Measurements from ENCODE around the gene CAMK1D.

The CAMK1D gene

GRCh38 chr10:12796401-12797160 is 447.2 kb downstream of the CAMK1D start:
- Histone ChIP-seq H3K27me3 (replicated peaks; ENCODE audit: control insufficient read depth, insufficient read depth, low read length, poor library complexity, severe bottlenecking) (no peaks in the 10 kb centered on the region), H3K27ac (ENCODE audit: insufficient read depth, low read length, poor library complexity, severe bottlenecking) (no peak overlapping the region), H3K4me1 (ENCODE audit: control insufficient read depth, insufficient read depth, low read length, poor library complexity, severe bottlenecking) (no peaks in the 10 kb centered on the region), H3K36me3 (ENCODE audit: control insufficient read depth, insufficient read depth, low read length) (peaks cover 5% of the 10 kb centered on the region), H3K4me3 (ENCODE audit: insufficient read depth, low read depth, low read length, poor library complexity, severe bottlenecking) (no peak overlapping the region), H3K9me3 (ENCODE audit: control insufficient read depth, low read length) (no peaks in the 10 kb centered on the region)
- DNase-seq: no peak

- H3K9me3 ChIP-seq (ENCODE audit: control insufficient read depth, low read length): no peaks in the 10 kb centered on the region
- no peaks in the 10 kb centered on the region for H3K27me3 ChIP-seq (replicated peaks; ENCODE audit: control insufficient read depth, insufficient read depth, low read length, poor library complexity, severe bottlenecking)
- peaks cover 5% of the 10 kb centered on the region for H3K36me3 ChIP-seq (ENCODE audit: control insufficient read depth, insufficient read depth, low read length)
- DNase-seq: no peak
- no peak overlapping the region for H3K4me3 ChIP-seq (ENCODE audit: insufficient read depth, low read depth, low read length, poor library complexity, severe bottlenecking)
- no peaks in the 10 kb centered on the region for H3K4me1 ChIP-seq (ENCODE audit: control insufficient read depth, insufficient read depth, low read length, poor library complexity, severe bottlenecking)
- no peak overlapping the region for H3K27ac ChIP-seq (ENCODE audit: insufficient read depth, low read length, poor library complexity, severe bottlenecking)
These were observed 448.3 kb downstream of the CAMK1D start for GRCh38 chr10:12797471-12798262.

- no peaks in the 10 kb centered on the region for H3K4me1 ChIP-seq (ENCODE audit: control insufficient read depth, insufficient read depth, low read length, poor library complexity, severe bottlenecking)
- H3K27me3 ChIP-seq (replicated peaks; ENCODE audit: control insufficient read depth, insufficient read depth, low read length, poor library complexity, severe bottlenecking): no peaks in the 10 kb centered on the region
- DNase-seq: no peak
- no peak overlapping the region for H3K4me3 ChIP-seq (ENCODE audit: insufficient read depth, low read depth, low read length, poor library complexity, severe bottlenecking)
- H3K27ac ChIP-seq (ENCODE audit: insufficient read depth, low read length, poor library complexity, severe bottlenecking): no peak overlapping the region
- no peaks in the 10 kb centered on the region for H3K9me3 ChIP-seq (ENCODE audit: control insufficient read depth, low read length)
- peaks cover 5% of the 10 kb centered on the region for H3K36me3 ChIP-seq (ENCODE audit: control insufficient read depth, insufficient read depth, low read length)
These were observed 449.8 kb downstream of the CAMK1D start for GRCh38 chr10:12799144-12799543.

GRCh38 chr10:12799714-12800113 is 450.4 kb downstream of the CAMK1D start:
- no peak for DNase-seq
- H3K4me1 ChIP-seq (ENCODE audit: control insufficient read depth, insufficient read depth, low read length, poor library complexity, severe bottlenecking): no peaks in the 10 kb centered on the region
- no peak overlapping the region for H3K4me3 ChIP-seq (ENCODE audit: insufficient read depth, low read depth, low read length, poor library complexity, severe bottlenecking)
- peaks cover 3% of the 10 kb centered on the region for H3K36me3 ChIP-seq (ENCODE audit: control insufficient read depth, insufficient read depth, low read length)
- no peaks in the 10 kb centered on the region for H3K27me3 ChIP-seq (replicated peaks; ENCODE audit: control insufficient read depth, insufficient read depth, low read length, poor library complexity, severe bottlenecking)
- no peaks in the 10 kb centered on the region for H3K9me3 ChIP-seq (ENCODE audit: control insufficient read depth, low read length)
- H3K27ac ChIP-seq (ENCODE audit: insufficient read depth, low read length, poor library complexity, severe bottlenecking): no peak overlapping the region

- H3K4me3 ChIP-seq (ENCODE audit: insufficient read depth, low read depth, low read length, poor library complexity, severe bottlenecking): no peak overlapping the region
- no peaks in the 10 kb centered on the region for H3K27me3 ChIP-seq (replicated peaks; ENCODE audit: control insufficient read depth, insufficient read depth, low read length, poor library complexity, severe bottlenecking)
- H3K9me3 ChIP-seq (ENCODE audit: control insufficient read depth, low read length): no peaks in the 10 kb centered on the region
- H3K27ac ChIP-seq (ENCODE audit: insufficient read depth, low read length, poor library complexity, severe bottlenecking): no peak overlapping the region
- no peak for DNase-seq
- H3K4me1 ChIP-seq (ENCODE audit: control insufficient read depth, insufficient read depth, low read length, poor library complexity, severe bottlenecking): no peaks in the 10 kb centered on the region
- H3K36me3 ChIP-seq (ENCODE audit: control insufficient read depth, insufficient read depth, low read length): no peaks in the 10 kb centered on the region
These were observed 451.0 kb downstream of the CAMK1D start for GRCh38 chr10:12800302-12800701.

GRCh38 chr10:12801214-12802087 is 452.1 kb downstream of the CAMK1D start:
- no peak for DNase-seq
- H3K27ac ChIP-seq (ENCODE audit: insufficient read depth, low read length, poor library complexity, severe bottlenecking): no peak overlapping the region

GRCh38 chr10:12803776-12804175 is 454.4 kb downstream of the CAMK1D start:
- Histone ChIP-seq H3K9me3 (ENCODE audit: control insufficient read depth, low read length) (no peaks in the 10 kb centered on the region), H3K27ac (ENCODE audit: insufficient read depth, low read length, poor library complexity, severe bottlenecking) (no peak overlapping the region), H3K27me3 (replicated peaks; ENCODE audit: control insufficient read depth, insufficient read depth, low read length, poor library complexity, severe bottlenecking) (no peaks in the 10 kb centered on the region), H3K4me3 (ENCODE audit: insufficient read depth, low read depth, low read length, poor library complexity, severe bottlenecking) (no peak overlapping the region), H3K36me3 (ENCODE audit: control insufficient read depth, insufficient read depth, low read length) (no peaks in the 10 kb centered on the region), H3K4me1 (ENCODE audit: control insufficient read depth, insufficient read depth, low read length, poor library complexity, severe bottlenecking) (no peaks in the 10 kb centered on the region)
- DNase-seq: no peak

More at GRCh38 chr10:12801214-12802087, 452.1 kb downstream of the CAMK1D start:
- no peaks in the 10 kb centered on the region for H3K4me1 ChIP-seq (ENCODE audit: control insufficient read depth, insufficient read depth, low read length, poor library complexity, severe bottlenecking)
- no peaks in the 10 kb centered on the region for H3K36me3 ChIP-seq (ENCODE audit: control insufficient read depth, insufficient read depth, low read length)
- H3K27me3 ChIP-seq (replicated peaks; ENCODE audit: control insufficient read depth, insufficient read depth, low read length, poor library complexity, severe bottlenecking): no peaks in the 10 kb centered on the region
- H3K4me3 ChIP-seq (ENCODE audit: insufficient read depth, low read depth, low read length, poor library complexity, severe bottlenecking): no peak overlapping the region
- H3K9me3 ChIP-seq (ENCODE audit: control insufficient read depth, low read length): no peaks in the 10 kb centered on the region

- DNase-seq: no peak
- no peaks in the 10 kb centered on the region for H3K27me3 ChIP-seq (replicated peaks; ENCODE audit: control insufficient read depth, insufficient read depth, low read length, poor library complexity, severe bottlenecking)
- H3K9me3 ChIP-seq (ENCODE audit: control insufficient read depth, low read length): no peaks in the 10 kb centered on the region
- H3K27ac ChIP-seq (ENCODE audit: insufficient read depth, low read length, poor library complexity, severe bottlenecking): no peak overlapping the region
- H3K4me1 ChIP-seq (ENCODE audit: control insufficient read depth, insufficient read depth, low read length, poor library complexity, severe bottlenecking): no peaks in the 10 kb centered on the region
- no peak overlapping the region for H3K4me3 ChIP-seq (ENCODE audit: insufficient read depth, low read depth, low read length, poor library complexity, severe bottlenecking)
- no peaks in the 10 kb centered on the region for H3K36me3 ChIP-seq (ENCODE audit: control insufficient read depth, insufficient read depth, low read length)
These were observed 457.1 kb downstream of the CAMK1D start for GRCh38 chr10:12806228-12807095.

- no peak for DNase-seq
- H3K27ac ChIP-seq (ENCODE audit: insufficient read depth, low read length, poor library complexity, severe bottlenecking): no peak overlapping the region
- no peaks in the 10 kb centered on the region for H3K36me3 ChIP-seq (ENCODE audit: control insufficient read depth, insufficient read depth, low read length)
- no peaks in the 10 kb centered on the region for H3K9me3 ChIP-seq (ENCODE audit: control insufficient read depth, low read length)
- no peaks in the 10 kb centered on the region for H3K4me1 ChIP-seq (ENCODE audit: control insufficient read depth, insufficient read depth, low read length, poor library complexity, severe bottlenecking)
- H3K27me3 ChIP-seq (replicated peaks; ENCODE audit: control insufficient read depth, insufficient read depth, low read length, poor library complexity, severe bottlenecking): no peaks in the 10 kb centered on the region
- no peak overlapping the region for H3K4me3 ChIP-seq (ENCODE audit: insufficient read depth, low read depth, low read length, poor library complexity, severe bottlenecking)
These were observed 457.9 kb downstream of the CAMK1D start for GRCh38 chr10:12807096-12807755.

Measured in effector memory CD4-positive, alpha-beta T cell (primary cell).